Ecto neural progenitor cell (in vitro differentiated cells): ENCODE measurements around the gene KLC1.
"Not testable (repeated sequence)": the region's sequence is repeated elsewhere in the genome, so short reads cannot be mapped to it uniquely, and the experiment has no call there.

Experiments used
- DNase-seq: peaks from one replicate; pipeline ENCODE4 v3.0.0-alpha.2; 2018; ENCODE audit warnings: low spot score

KLC1 gene

DNA sequence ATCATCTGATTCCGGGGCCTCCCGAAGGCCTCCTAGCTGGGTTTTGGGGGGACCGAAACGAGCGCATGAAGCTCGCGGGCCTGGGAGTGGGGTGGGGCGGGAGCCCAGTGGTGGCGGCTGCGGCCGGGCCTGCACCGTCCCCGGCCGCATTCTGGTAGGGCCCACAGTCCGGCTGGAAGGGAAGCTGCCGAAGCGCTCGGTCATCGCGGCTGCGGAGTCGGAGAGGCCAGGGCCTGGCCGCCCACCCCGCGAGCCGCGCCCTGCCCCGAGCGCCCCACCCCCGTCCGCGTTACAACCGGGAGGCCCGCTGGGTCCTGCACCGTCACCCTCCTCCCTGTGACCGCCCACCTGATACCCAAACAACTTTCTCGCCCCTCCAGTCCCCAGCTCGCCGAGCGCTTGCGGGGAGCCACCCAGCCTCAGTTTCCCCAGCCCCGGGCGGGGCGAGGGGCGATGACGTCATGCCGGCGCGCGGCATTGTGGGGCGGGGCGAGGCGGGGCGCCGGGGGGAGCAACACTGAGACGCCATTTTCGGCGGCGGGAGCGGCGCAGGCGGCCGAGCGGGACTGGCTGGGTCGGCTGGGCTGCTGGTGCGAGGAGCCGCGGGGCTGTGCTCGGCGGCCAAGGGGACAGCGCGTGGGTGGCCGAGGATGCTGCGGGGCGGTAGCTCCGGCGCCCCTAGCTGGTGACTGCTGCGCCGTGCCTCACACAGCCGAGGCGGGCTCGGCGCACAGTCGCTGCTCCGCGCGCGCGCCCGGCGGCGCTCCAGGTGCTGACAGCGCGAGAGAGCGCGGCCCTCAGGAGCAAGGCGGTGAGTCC lies at the start of gene KLC1:
KLC1 (plus strand) TSS at position 528 of the 819 bp plus-strand sequence. CDS start 25,354 bp downstream, outside the sequence.
- peak; percentile 91 for DNase-seq

DNA sequence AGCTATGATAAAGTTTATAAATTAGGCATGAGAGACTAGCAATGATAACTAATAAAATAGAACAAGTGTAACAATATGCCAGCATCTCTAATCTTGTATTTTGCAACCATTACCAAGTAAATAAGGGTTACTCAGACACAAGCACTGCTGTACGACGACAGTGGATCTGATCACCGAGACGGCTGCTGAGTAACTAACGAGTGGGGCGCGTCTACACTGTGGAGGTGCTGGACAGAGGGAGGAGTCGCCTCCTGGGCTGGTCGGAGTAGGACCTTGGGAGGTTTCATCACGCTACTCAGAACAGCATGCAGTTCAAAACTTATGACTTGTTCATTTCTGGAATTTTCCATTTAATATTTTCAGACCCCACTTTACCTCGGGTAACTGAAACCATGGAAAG lies 47.8 kb upstream of the KLC1 start:
- no peak for DNase-seq

DNA sequence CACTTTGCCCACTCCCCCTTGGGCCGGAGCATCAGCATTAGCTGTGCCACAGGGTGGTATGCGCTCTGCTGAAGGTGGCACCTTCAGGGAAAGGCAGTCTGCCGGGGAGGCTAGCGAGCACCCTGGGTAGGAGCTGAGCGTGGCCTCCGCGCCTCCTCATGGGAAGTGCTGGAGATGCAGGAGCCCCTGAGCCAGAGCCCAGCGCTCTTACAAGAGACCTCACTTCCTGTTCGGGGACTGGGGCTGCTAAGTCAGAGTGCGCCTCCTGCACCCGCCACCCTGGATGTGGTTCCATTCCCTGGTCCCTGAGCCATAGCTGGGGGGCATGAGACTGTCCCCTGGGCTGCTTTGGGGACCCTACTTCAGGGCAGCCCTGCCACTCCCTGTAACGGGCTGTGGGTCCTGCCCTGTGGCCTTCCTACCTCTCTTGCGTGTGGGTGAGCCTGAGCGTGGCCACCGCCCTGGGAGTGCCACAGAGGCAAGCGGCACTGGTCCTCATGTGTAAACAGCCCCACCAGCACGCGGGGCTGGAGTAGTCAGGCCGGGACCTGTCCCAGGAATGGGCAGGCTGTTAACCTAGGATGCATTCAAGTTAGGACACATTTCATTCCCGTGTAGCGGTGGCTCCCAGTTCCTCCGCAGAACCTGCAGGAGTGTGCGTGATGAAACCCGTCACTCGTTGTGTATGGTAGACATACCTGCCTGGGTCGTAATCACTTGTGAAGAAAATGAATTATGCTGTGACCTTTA lies 46.9 kb upstream of the KLC1 start:
- DNase-seq: no peak

DNA sequence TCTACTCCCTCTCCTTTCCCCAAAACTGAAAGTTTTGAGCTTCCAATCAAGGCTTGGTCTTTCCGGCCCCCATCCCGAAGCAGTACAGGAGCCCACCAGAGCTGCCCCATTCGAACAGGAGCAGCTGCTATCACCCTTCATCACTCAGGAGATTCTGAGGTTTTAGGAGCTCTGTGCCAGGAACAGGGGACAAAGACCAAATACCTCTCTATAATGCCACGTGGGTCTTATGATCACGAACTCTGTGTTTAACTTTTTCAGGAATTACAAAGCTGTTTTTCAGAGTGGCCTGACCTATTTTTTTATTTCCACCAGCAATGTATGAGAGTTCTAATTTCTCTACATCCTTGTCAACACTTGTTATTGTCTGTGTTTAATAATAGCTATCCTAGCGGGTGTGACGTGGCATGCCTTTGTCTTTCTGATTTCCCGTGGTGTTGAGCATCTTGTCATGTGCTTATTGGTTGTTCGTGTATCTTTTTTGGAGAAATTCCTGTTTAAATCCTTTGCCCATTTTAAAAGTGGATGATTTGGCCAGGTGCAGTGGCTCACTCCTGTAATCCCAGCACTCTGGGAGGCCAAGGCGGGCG lies 44.6 kb upstream of the KLC1 start:
- DNase-seq: no peak

DNA sequence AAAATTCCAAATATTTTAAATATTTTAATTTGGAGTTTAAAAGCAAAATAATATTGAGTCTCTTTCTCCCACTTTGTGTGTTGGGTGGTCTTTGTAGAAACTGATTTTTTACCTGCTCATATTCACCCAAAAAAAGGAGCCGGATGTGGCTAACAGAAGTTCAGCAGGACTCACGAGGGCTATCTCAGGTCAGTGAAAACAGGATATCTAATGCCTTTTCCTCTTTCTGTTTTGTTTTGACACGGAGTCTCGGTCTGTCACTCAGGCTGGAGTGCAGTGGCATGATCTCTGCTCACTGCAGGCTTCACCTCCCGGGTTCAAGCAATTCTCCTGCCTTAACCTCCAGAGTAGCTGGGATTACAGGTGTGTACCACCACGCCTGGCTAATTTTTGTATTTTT lies 35.4 kb upstream of the KLC1 start:
- no peak for DNase-seq

DNA sequence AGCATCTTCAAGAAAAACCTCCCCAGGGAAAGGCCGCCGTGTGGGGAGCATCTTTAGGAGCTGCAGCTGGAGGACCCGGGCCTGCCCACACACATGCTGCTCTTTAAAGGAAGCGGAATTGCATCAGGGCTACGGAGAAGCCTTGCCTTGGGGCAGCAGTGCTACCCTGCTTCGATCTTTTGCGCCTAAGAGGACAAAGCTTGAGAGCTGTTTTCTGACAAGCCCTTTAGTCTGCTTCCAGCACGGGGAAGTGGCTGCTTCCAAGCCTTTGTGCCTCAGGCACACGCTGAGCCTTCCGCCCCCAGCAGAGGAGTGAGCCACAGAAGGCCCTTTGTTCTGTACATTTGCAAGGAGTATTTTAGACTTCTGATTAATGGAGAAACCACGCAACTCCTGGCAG lies 34.7 kb upstream of the KLC1 start:
- peak; percentile 77 for DNase-seq

DNA sequence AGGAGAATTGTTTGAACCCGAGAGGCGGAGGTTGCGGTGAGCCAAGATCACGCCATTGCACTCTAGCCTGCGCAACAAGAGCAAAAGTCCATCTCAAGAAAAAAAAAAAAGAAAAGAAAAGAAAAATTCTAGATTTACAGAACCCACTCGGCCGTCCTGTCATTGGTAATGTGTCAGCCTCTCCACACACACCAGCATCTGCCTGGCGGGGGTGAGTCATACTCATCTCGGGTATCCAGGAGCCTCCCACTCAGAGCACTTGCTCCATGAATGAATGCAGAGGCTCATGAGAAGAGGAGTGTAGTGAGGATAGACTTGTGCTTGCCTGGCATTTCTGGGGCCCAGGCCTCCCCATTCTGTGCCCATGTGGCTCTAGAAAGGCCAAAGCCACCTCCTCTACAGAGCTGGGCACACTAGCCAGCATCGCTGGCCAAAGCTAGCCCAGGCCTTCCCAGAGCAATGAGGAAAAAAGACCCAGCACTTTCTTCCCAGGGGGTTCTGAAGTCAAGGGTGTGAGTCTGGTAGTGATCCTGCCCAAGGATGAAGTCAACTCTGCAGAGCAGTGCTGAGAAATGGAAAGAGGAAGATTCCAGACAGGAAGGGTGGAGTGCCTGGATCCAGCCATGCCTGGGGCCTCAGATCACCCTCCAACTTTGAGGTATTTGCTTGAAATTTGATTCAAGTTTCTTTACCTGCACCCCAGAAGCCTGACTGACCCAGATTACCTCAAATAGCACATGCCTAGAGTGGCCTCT lies 31.2 kb upstream of the KLC1 start:
- DNase-seq: no peak

DNA sequence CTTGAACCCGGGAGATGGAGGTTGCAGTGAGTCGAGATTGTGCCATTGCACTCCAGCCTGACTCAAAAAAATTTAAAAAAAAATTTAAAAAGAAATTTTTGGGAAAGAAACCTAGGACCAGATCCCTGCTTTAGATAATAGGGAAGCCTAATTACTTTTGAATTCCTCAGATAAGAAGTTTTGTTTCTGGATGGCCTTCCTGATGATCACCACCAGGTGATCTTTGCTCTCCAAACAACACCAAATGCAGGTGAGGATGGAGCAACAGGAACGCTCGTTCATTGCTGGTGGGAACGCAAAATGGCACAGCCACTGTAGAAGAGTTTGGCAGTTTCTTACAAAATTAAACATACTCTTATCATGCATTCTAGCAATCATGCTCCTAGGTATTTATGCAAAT lies 28.5 kb upstream of the KLC1 start:
- DNase-seq: no peak

DNA sequence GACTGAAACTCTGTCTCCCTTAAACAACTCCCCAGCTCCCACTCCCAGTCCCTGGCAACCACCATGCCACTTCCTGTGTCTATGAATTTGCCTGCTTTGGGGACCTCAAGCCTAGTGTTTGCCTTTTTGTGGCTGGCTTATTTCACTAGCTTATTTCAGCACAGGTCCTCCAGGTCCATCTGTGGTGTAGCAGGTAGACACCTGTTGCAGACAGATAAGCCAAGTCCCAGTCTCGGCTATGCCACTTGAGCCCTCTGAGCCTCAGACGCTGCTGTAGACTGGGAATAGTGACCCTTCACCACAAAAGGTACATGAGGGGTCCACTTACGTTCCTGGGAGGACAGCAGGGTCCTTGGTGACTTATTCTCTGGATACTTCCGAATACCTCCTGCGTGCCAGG lies 24.4 kb upstream of the KLC1 start:
- no peak for DNase-seq

DNA sequence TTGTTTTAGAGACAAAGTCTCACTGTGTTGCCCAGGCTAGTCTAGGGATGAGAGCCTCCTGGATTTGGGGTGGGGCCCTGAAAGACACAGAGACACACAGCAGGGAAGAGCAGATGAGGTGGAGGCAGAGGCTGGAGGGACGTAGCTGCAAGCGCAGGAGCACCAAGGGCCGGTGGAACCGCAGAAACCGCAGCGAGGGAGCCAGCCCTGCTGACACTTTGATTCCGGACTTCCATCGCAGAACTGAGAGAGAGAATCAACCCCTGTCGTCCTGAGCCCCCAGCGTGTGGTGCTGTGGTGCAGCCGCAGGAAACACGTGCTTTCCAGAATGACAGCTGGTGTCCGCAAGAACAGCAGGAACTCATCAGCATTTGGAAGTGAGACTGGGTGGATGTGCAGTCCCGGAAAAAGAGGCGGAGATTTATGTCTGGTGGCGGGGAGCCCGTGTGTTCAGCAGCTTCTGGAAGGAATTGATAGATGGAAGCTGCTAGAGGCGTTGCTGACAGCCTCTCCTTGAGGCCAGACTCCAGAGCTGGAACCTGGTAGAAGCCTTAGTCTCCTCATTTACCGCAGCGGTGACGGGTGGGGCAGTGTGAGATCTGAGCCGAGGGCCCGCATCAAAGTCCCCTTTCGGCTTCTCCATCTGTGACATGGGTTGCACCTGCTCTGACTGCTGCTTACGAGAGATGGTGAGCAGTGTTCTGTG lies 21.9 kb upstream of the KLC1 start:
- DNase-seq: no peak

DNA sequence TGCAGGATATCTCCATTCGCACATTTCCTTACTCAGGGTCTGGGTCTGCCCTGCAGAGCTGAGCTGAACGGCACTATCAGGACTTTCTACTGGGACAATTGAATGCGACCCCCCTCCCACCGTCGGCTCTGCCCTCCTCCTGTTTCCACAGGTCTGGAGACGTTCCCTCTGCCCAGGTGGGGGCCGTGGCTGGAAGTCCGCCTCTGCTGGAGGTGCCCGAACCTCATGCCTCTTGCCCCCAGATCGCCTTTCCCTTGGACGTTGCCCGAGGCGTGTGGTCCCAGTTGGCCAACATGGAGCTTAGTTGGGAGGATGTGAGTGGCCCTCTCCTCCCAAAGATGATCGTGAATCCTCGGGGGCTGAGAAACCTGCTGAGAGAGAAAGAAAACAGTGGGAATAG lies 21.2 kb upstream of the KLC1 start:
- no peak for DNase-seq

DNA sequence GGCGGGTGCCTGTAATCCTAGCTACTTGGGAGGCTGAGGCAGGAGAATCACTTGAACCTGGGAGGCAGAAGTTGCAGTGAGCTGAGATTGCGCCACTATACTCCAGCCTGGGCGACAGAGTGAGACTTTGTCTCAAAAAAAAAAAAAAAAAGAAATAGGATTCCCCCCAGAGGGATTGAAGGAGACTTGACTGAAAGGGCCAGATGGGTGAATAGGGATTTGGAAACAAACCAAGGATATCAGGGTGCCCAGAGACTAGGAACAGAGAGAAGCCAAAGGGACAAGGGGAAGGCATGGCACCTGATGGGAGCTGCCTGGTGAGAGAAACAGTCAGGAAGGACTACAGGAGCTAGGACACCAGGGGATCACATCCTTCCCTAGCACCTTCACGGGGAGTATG lies 19.9 kb upstream of the KLC1 start:
- DNase-seq: not testable (repeated sequence)

DNA sequence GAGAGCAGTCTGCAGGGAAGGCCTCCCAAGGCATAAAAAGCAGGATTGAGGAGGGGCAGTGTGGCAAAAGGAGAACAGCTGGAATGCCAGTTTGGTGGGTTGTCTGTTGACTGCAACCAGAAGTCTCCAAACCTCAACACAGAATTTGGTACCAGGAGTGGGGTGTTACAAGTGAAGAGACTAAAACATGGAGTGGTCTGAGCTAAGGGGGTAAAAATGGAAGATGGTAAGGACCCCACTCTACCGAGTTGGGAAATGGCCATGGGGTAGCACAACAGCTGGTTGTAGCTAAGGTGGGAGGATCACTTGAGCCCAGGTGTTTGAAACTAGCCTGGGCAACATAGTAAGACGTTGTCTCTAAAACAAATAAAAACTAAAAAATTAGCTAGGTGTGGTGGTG lies 17.8 kb upstream of the KLC1 start:
- DNase-seq: no peak

DNA sequence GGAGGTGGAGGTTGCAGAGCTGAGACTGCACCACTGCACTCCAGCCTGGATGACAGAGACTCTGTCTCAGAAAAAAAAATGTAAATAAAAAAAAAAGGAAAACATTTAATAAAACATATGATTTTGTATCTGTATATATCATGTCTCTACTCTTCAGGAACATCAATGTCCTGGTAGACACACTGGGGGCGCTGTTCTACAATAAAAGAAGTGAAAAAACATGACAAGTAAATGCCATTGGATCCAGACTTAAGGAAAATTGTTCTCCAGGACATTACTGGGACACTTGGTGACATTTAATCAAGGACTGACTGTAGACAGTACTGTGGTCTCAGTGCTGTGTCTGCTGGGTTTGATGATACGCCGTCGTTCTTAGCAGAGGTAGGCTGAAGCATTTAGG lies 15.5 kb upstream of the KLC1 start:
- no peak for DNase-seq

DNA sequence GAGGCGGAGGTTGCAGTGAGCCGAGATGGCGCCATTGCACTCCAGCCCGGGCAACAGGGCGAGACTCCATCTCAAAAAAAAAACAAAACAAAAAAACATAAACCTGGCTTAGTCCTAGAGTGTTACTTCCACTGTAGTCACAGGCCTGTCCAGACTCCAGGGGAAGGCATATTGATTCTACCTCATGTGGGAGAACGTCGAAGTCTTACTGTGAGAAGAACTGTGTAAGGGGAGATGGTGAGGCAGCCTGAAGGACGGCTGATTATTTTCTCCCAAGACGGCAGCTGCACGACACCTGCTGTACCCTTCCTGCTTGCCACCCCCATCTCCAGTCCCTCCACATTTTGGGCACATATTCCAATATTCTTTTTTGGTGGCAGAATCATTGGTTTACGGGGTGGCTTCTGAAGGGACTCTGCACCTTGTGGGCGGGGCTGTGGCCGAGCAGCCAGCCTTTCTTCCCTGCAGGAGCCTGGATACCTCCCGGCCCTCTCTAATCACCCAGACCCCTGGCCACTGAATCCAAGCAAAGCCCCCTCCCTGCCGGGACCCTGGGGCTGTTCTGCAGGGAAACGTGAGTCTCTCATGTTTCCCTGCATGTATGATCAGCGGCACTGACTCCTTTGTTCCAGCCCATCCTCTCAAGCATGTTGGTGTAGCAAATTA lies 12.2 kb upstream of the KLC1 start:
- DNase-seq: no peak

DNA sequence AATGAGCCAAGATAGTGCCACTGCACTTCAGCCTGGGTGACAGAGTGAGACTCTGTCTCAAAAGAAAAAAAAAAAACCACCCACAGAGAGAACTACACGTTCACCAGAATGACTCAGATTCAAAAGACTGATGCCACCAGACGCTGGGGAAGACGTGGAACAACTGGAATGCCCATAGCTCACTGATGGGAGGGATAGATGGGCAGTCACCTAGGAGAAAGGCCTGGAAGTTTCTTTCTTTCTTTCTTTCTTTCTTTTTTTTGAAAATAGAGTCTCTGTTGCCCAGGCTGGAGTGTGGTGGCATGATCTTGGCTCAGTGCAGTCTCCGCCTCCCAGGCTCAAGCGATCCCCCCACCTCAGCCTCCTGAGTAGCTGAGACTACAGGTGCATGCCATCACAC lies 10.0 kb upstream of the KLC1 start:
- DNase-seq: no peak

DNA sequence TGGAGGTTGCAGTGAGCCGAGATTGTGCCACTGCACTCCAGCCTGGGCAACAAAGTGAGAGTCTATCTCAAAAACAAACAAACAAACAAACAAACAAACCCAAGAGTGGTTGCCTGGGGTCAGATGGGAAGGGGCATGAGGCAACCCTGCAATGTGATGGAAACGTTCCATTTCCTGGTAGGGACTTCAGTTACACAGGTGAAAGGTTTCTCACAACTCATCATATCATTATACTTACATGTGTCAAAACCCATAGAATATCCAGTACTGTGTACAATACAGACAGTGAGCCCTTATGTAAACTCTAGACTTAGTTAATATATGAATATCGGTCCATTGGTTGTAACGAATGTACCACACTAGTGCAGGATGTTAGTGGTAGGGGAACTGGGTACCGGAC lies 7.2 kb upstream of the KLC1 start:
- no peak for DNase-seq

DNA sequence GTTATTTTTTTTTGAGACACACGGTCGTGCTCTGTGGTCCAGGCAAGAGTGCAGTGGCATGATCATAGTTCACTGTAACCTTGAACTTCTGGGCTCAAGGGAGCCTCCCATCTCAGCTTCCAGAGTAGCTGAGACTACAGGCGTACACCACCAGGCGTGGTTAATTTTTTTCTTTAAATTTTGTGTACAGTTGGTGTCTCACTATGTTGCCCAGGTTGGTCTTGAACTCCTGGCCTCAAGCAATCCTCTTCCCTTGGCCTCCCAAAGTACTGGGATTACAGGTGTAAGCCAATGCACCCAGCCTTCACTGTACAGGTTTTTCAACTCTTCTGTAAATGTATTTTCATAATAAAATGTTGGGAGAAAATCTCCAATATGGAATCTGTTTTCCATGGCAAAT lies 5.7 kb upstream of the KLC1 start:
- DNase-seq: no peak

DNA sequence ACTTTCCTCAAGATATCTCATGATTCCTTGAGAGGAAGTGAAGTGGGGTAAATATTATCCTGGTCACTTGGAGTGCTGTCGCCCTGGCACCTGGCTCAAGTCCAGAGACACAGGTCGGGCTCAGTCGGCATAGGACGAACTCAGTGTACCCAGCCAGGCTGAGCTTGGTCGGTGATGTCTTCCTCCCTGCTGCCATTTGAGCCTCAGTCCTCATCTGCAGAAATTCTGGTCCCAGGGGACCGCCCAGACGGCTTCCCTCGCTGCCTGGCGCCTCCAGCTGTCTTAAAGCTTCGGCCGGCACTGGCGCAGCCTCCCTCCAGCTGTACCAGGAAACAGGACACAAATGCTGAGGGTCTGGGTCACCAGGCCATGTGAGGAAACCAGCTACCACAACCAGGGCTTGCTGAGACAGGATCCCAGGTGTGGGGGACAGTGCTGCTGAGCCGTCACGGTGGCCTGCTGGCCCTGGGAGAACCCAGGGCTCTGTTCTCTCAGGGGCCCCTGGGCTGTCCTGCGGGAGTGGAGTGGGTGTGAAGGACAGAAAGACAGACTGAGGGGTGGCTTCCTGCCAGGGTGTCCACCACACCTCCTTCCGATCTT lies 5.0 kb upstream of the KLC1 start:
- DNase-seq: no peak

DNA sequence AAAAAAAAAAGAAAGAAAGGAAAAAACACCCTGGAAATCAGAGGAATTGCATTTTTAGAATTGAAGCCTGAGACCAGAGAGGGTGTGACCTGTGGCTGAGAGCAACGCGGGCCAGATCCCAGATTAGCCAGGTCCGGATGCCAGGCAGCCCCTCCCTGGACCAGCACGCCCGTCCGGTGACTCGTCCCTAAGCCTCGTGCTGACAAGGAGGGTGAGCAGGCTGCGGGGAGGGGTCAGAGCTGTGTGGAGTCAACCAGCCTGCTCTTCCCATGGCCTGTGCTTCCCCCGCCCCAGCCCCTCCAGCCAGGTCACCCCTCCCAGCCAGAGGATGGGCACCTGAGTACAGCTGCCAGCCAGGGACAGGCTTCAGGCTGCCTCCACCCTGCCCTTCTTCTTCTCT lies 4.2 kb upstream of the KLC1 start:
- DNase-seq: no peak
